B cell (primary cell): ENCODE results near the gene MAGI2.

Experiments used
- EZH2 ChIP-seq: IDR thresholded peaks from 2 replicates; pipeline ENCODE4 v1.6.1; 2012; ENCODE audit warnings: borderline replicate concordance, low read depth, mild to moderate bottlenecking, moderate library complexity, low read length; ENCODE audit not compliant: insufficient read depth, poor library complexity, severe bottlenecking
- TF ChIP-seq, protein P1 (sequence below): fragments of 200-600 bp; IDR thresholded peaks from one replicate; pipeline ENCODE4 v1.8.0; 2022; ENCODE audit warnings: antibody characterized with exemption, mild to moderate bottlenecking

DNA sequence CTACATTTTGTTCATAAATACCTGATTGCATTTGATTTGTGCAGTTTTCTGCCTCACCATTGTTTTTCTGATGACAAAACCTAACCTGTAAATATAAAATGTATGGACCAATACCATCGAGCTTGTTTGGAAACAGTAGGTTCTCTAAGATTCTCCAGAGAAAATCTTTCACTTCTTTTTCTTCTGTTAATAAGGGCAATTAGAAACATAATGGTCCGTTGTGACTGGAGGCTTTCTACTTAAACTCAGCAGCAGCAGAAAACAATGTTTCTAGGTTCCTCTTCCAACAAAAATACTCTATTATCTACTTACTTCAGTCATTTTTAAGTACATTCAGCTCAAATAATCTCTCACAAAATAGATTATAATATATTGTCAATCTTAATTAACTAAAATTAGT is 1053.4 kb downstream of the MAGI2 start:
- TF ChIP-seq, protein P1, sequence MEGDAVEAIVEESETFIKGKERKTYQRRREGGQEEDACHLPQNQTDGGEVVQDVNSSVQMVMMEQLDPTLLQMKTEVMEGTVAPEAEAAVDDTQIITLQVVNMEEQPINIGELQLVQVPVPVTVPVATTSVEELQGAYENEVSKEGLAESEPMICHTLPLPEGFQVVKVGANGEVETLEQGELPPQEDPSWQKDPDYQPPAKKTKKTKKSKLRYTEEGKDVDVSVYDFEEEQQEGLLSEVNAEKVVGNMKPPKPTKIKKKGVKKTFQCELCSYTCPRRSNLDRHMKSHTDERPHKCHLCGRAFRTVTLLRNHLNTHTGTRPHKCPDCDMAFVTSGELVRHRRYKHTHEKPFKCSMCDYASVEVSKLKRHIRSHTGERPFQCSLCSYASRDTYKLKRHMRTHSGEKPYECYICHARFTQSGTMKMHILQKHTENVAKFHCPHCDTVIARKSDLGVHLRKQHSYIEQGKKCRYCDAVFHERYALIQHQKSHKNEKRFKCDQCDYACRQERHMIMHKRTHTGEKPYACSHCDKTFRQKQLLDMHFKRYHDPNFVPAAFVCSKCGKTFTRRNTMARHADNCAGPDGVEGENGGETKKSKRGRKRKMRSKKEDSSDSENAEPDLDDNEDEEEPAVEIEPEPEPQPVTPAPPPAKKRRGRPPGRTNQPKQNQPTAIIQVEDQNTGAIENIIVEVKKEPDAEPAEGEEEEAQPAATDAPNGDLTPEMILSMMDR, result no peak
- TF ChIP-seq EZH2, result no peak
